ENCODE results near the gene TMEM125. TPM values are rescaled to one million over a fixed set of nuclear protein-coding genes. Genes with fewer than 3 reads are reported as not detected.

Gene TMEM125
- total RNA-seq, 1 donor from 2014 or later = 0.64 TPM

- Histone ChIP-seq H3K27me3 (ENCODE audit: insufficient read depth, low read length) (no peaks in the 10 kb centered on the region), H3K9me3 (ENCODE audit: insufficient read depth, low read depth, low read length) (no peaks in the 10 kb centered on the region), H3K36me3 (ENCODE audit: insufficient read depth, low read length) (no peaks in the 10 kb centered on the region), H3K79me2 (ENCODE audit: insufficient read depth, low read length) (no peaks in the 10 kb centered on the region), H3K9ac (ENCODE audit: low read length) (no peak overlapping the region), H2AFZ (ENCODE audit: low read depth, low read length) (no peak overlapping the region), H4K20me1 (ENCODE audit: insufficient read depth, low read length) (no peaks in the 10 kb centered on the region), H3K4me3 (ENCODE audit: insufficient read depth, low read depth, low read length) (no peak overlapping the region), H3K4me2 (ENCODE audit: low read length) (no peak overlapping the region), H3K27ac (ENCODE audit: low read depth, low read length) (no peak overlapping the region), H3K4me1 (ENCODE audit: insufficient read depth, low read length) (peaks cover 13% of the 10 kb centered on the region)
- peaks cover 12% of the 10 kb centered on the region for H3K4me1 Mint-ChIP-seq (ENCODE audit: low read depth, unreplicated experiment)
- no peak overlapping the region for H3K4me3 Mint-ChIP-seq (ENCODE audit: unreplicated experiment)
- no peak overlapping the region for H3K27ac Mint-ChIP-seq (ENCODE audit: unreplicated experiment)
- peaks cover 18% of the 10 kb centered on the region for H3K27me3 Mint-ChIP-seq (ENCODE audit: low read depth, unreplicated experiment)
- no peak for TF ChIP-seq EZH2 (IDR thresholded peaks at IDR 0.05; ENCODE audit: insufficient read depth, low read length)
- TF ChIP-seq CTCF (IDR thresholded peaks at IDR 0.05; ENCODE audit: insufficient read depth, low read depth, low read length) = no peak
- H3K9me3 Mint-ChIP-seq (ENCODE audit: unreplicated experiment) = no peaks in the 10 kb centered on the region
- H3K36me3 Mint-ChIP-seq (ENCODE audit: low read depth, unreplicated experiment) = no peaks in the 10 kb centered on the region
- DNase-seq (ENCODE audit: low read depth) (no peak), FAIRE-seq (no peak)
Observed at GRCh38 chr1:43234267-43234666, 35.5 kb upstream of the TMEM125 start.

- Mint-ChIP-seq H3K27me3 (ENCODE audit: low read depth, unreplicated experiment) (peaks cover 18% of the 10 kb centered on the region), H3K27ac (ENCODE audit: unreplicated experiment) (no peak overlapping the region), H3K9me3 (ENCODE audit: unreplicated experiment) (no peaks in the 10 kb centered on the region), H3K4me3 (ENCODE audit: unreplicated experiment) (no peak overlapping the region), H3K4me1 (ENCODE audit: low read depth, unreplicated experiment) (peaks cover 12% of the 10 kb centered on the region), H3K36me3 (ENCODE audit: low read depth, unreplicated experiment) (no peaks in the 10 kb centered on the region)
- FAIRE-seq (no peak), DNase-seq (ENCODE audit: low read depth) (no peak)
- H3K4me3 ChIP-seq (ENCODE audit: insufficient read depth, low read depth, low read length) = no peak overlapping the region
- peaks cover 13% of the 10 kb centered on the region for H3K4me1 ChIP-seq (ENCODE audit: insufficient read depth, low read length)
- no peaks in the 10 kb centered on the region for H3K36me3 ChIP-seq (ENCODE audit: insufficient read depth, low read length)
- H3K27ac ChIP-seq (ENCODE audit: low read depth, low read length) = no peak overlapping the region
- H3K4me2 ChIP-seq (ENCODE audit: low read length) = no peak overlapping the region
- no peaks in the 10 kb centered on the region for H3K27me3 ChIP-seq (ENCODE audit: insufficient read depth, low read length)
- H2AFZ ChIP-seq (ENCODE audit: low read depth, low read length) = no peak overlapping the region
- no peak overlapping the region for H3K9ac ChIP-seq (ENCODE audit: low read length)
- H4K20me1 ChIP-seq (ENCODE audit: insufficient read depth, low read length) = no peaks in the 10 kb centered on the region
- no peaks in the 10 kb centered on the region for H3K9me3 ChIP-seq (ENCODE audit: insufficient read depth, low read depth, low read length)
- TF ChIP-seq EZH2 (IDR thresholded peaks at IDR 0.05; ENCODE audit: insufficient read depth, low read length) (no peak), CTCF (IDR thresholded peaks at IDR 0.05; ENCODE audit: insufficient read depth, low read depth, low read length) (no peak)
- H3K79me2 ChIP-seq (ENCODE audit: insufficient read depth, low read length) = no peaks in the 10 kb centered on the region
Observed at GRCh38 chr1:43235040-43235439, 34.7 kb upstream of the TMEM125 start.

- H3K27me3 ChIP-seq (ENCODE audit: insufficient read depth, low read length) = no peaks in the 10 kb centered on the region
- no peak for FAIRE-seq
- H3K27me3 Mint-ChIP-seq (ENCODE audit: low read depth, unreplicated experiment) = peaks cover 14% of the 10 kb centered on the region
- H3K9me3 ChIP-seq (ENCODE audit: insufficient read depth, low read depth, low read length) = no peaks in the 10 kb centered on the region
- H3K36me3 ChIP-seq (ENCODE audit: insufficient read depth, low read length) = no peaks in the 10 kb centered on the region
- no peak for TF ChIP-seq CTCF (IDR thresholded peaks at IDR 0.05; ENCODE audit: insufficient read depth, low read depth, low read length)
- no peak for TF ChIP-seq EZH2 (IDR thresholded peaks at IDR 0.05; ENCODE audit: insufficient read depth, low read length)
- no peaks in the 10 kb centered on the region for H4K20me1 ChIP-seq (ENCODE audit: insufficient read depth, low read length)
- H3K4me3 ChIP-seq (ENCODE audit: insufficient read depth, low read depth, low read length) = no peak overlapping the region
- no peak overlapping the region for H3K4me3 Mint-ChIP-seq (ENCODE audit: unreplicated experiment)
- no peaks in the 10 kb centered on the region for H3K79me2 ChIP-seq (ENCODE audit: insufficient read depth, low read length)
- H3K27ac ChIP-seq (ENCODE audit: low read depth, low read length) = no peak overlapping the region
- DNase-seq (ENCODE audit: low read depth) = no peak
- H3K4me2 ChIP-seq (ENCODE audit: low read length) = no peak overlapping the region
- H3K9ac ChIP-seq (ENCODE audit: low read length) = no peak overlapping the region
- H3K27ac Mint-ChIP-seq (ENCODE audit: unreplicated experiment) = no peak overlapping the region
- H3K36me3 Mint-ChIP-seq (ENCODE audit: low read depth, unreplicated experiment) = no peaks in the 10 kb centered on the region
- H3K4me1 Mint-ChIP-seq (ENCODE audit: low read depth, unreplicated experiment) = peaks cover 12% of the 10 kb centered on the region
- H2AFZ ChIP-seq (ENCODE audit: low read depth, low read length) = no peak overlapping the region
- H3K4me1 ChIP-seq (ENCODE audit: insufficient read depth, low read length) = peaks cover 13% of the 10 kb centered on the region
- peaks cover 4% of the 10 kb centered on the region for H3K9me3 Mint-ChIP-seq (ENCODE audit: unreplicated experiment)
Observed at GRCh38 chr1:43235451-43236121, 34.2 kb upstream of the TMEM125 start.
